Karpas-422 (cell line): Measurements from ENCODE around the gene IFRD2. TPM values are rescaled to one million over a fixed set of nuclear protein-coding genes. Genes with fewer than 3 reads are reported as not detected.

ENCODE experiments used
- DNase-seq: peaks from one replicate; pipeline ENCODE4 v3.0.0-alpha.2; 2015
- H2AFZ ChIP-seq: fragments of 200-600 bp; sonication (generic); 2 replicates; pipeline ENCODE4 v1.6.1; 2014; ENCODE audit warnings: antibody characterized with exemption, low read length, mixed read lengths
- H3K27ac ChIP-seq: fragments of 200-600 bp; sonication (generic); 2 replicates; pipeline ENCODE4 v1.5.1; 2014; ENCODE audit warnings: mild to moderate bottlenecking, low read length, moderate library complexity
- H3K27me3 ChIP-seq: fragments of 200-600 bp; sonication (generic); 2 replicates; pipeline ENCODE4 v1.6.1; 2014; ENCODE audit warnings: low read length, mixed read lengths
- H3K36me3 ChIP-seq: fragments of 200-600 bp; sonication (generic); 2 replicates; pipeline ENCODE4 v1.6.1; 2014; ENCODE audit warnings: low read length, mixed read lengths; ENCODE audit not compliant: insufficient read depth
- H3K4me1 ChIP-seq: fragments of 200-600 bp; sonication (generic); 2 replicates; pipeline ENCODE4 v1.6.1; 2014; ENCODE audit warnings: mild to moderate bottlenecking, low read length, mixed read lengths
- H3K4me2 ChIP-seq: fragments of 200-600 bp; sonication (generic); 2 replicates; pipeline ENCODE4 v1.6.1; 2014; ENCODE audit warnings: low read length, low read depth, mild to moderate bottlenecking; ENCODE audit not compliant: poor library complexity, severe bottlenecking
- H3K4me3 ChIP-seq: fragments of 200-600 bp; sonication (generic); 2 replicates; pipeline ENCODE4 v1.5.1; 2014; ENCODE audit warnings: mild to moderate bottlenecking, antibody characterized with exemption, low read length, mixed read lengths
- H3K79me2 ChIP-seq: fragments of 200-600 bp; sonication (generic); 2 replicates; pipeline ENCODE4 v1.6.1; 2014; ENCODE audit warnings: mild to moderate bottlenecking, low read length, mixed read lengths
- H3K9ac ChIP-seq: fragments of 200-600 bp; sonication (generic); 2 replicates; pipeline ENCODE4 v1.6.0; 2014; ENCODE audit warnings: low read length
- H3K9me2 ChIP-seq: fragments of 200-600 bp; sonication (generic), shearing (Covaris generic); replicated peaks from 2 replicates; pipeline ENCODE4 v1.6.0; 2014; ENCODE audit warnings: mild to moderate bottlenecking, low read length, moderate library complexity; ENCODE audit not compliant: insufficient read depth
- H3K9me3 ChIP-seq: fragments of 300-700, 200-600 bp; sonication (generic); 2 replicates; pipeline ENCODE4 v1.6.1; 2014; ENCODE audit warnings: low read length, mixed read lengths
- H4K20me1 ChIP-seq: fragments of 200-600 bp; sonication (generic); 2 replicates; pipeline ENCODE4 v1.6.1; 2014; ENCODE audit warnings: mild to moderate bottlenecking, antibody characterized with exemption, low read length, low read depth; ENCODE audit not compliant: insufficient read depth
- total RNA-seq: library from RNA; depleted of rRNA; stranded (reverse); fragments of >200 nt; shearing (Covaris generic); gene quantifications from 2 replicates; pipeline ENCODE4 v1.2.3, GENCODE V29; 2014; ENCODE audit warnings: low replicate concordance

Gene IFRD2
- total RNA-seq, 1 experiment from 2014 or later: 75.2 TPM

DNA sequence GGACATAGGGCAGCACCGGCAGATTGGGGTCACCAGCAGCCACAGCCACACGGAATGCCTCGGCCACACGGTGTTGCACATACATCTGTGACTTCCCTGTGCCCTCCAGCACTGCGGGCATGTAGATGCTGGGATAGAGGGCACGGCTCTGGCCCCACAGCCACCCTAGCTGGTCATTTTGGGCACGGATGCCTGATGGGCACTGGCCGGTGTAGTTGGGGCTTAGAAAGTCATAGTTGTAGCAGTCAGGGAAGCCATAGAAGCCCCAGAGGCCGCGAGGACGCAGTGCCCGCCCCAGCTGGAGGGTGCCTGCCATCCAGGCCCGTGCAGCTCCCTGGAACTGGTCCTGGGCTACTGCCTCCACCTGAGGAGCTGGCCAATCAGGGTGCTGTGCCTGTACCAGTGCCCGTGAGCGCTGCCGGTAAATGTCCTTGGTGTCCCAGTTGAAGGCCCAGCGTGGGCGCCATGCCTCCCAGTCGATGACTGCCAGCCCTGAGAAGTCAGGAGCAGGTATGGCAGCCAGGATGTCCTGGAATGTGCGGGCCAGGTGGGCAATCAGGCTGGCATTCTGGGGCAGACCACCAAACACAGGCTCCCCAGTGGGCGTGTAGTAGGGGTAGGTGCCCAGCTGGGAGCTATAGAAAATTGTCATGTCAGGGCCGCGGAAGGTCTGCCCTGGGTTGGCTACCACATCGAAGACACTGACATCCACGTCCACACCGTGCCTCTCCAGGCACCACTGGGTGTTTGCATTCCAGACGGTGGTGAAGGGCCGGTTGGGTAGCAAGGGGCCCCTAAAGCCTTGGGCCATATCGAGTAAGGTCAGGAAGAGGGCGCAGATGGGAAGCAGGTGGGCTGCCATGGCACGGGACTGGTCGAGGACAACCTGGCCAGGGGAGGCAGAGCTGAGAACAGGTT lies 10.1 kb upstream of the IFRD2 start:
- no peak for DNase-seq
- H2AFZ ChIP-seq: no peak overlapping the region
- no peaks in the 10 kb centered on the region for H3K9me2 ChIP-seq
- no peaks in the 10 kb centered on the region for H3K36me3 ChIP-seq
- H3K27me3 ChIP-seq: no peaks in the 10 kb centered on the region
- no peak overlapping the region for H3K9ac ChIP-seq
- H3K4me2 ChIP-seq: no peak overlapping the region
- H3K9me3 ChIP-seq: no peaks in the 10 kb centered on the region
- H4K20me1 ChIP-seq: no peaks in the 10 kb centered on the region
- peaks cover 21% of the 10 kb centered on the region for H3K4me1 ChIP-seq
- H3K27ac ChIP-seq: no peak overlapping the region
- H3K4me3 ChIP-seq: no peak overlapping the region
- peaks cover 7% of the 10 kb centered on the region; the same call in 1 of the 2 replicates for H3K79me2 ChIP-seq

DNA sequence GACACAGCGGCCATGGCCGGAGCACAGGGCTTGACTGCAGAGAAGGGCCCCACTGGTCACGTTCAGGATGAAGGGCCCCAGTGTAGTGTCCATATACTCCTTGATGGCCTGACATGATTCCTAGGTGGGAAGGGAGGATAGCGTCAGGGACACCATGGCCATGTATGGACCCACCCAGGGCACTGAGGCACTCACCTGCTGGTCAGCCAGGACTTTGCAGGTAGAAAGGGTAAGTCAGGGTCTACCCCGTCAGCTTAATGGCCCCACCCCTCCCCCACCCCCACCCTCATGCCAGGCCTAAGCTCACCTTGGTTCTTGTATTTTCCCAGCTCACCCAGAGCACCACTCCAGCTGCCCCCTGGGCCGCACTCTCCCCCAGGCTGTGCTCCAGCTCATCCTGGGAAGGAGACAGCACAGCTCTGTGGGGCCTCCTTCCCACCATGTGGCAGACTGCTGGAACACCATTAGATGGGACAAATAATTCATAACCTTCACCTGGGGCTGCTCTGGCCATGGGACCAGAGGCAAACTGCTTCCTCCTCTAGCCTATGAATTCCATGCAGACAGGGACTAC lies 8.5 kb upstream of the IFRD2 start:
- peak overlapping the region; percentile 72; the same call in 1 of the 2 replicates for H3K9ac ChIP-seq
- H2AFZ ChIP-seq: no peak overlapping the region
- DNase-seq: no peak
- H3K79me2 ChIP-seq: peaks cover 7% of the 10 kb centered on the region; the same call in 1 of the 2 replicates
- H3K27me3 ChIP-seq: no peaks in the 10 kb centered on the region
- H4K20me1 ChIP-seq: no peaks in the 10 kb centered on the region
- H3K4me2 ChIP-seq: peak overlapping the region; percentile 76
- H3K4me3 ChIP-seq: peak overlapping the region; percentile 72; the same call in 1 of the 2 replicates
- no peak overlapping the region for H3K27ac ChIP-seq
- H3K36me3 ChIP-seq: no peaks in the 10 kb centered on the region
- no peaks in the 10 kb centered on the region for H3K9me2 ChIP-seq
- H3K9me3 ChIP-seq: no peaks in the 10 kb centered on the region
- peaks cover 21% of the 10 kb centered on the region for H3K4me1 ChIP-seq

GRCh38 chr3:50299929-50300680 lies 7.9 kb upstream of the IFRD2 start:
- peak overlapping the region; percentile 72 for H3K4me3 ChIP-seq
- H3K9me2 ChIP-seq: no peaks in the 10 kb centered on the region
- H3K36me3 ChIP-seq: no peaks in the 10 kb centered on the region
- DNase-seq: no peak
- H4K20me1 ChIP-seq: no peaks in the 10 kb centered on the region
- peak overlapping the region; percentile 76 for H3K4me2 ChIP-seq
- peaks cover 21% of the 10 kb centered on the region for H3K4me1 ChIP-seq
- peak overlapping the region; percentile 40; the same call in 1 of the 2 replicates for H2AFZ ChIP-seq
- H3K9ac ChIP-seq: peak overlapping the region; percentile 72
- peaks cover 7% of the 10 kb centered on the region; the same call in 1 of the 2 replicates for H3K79me2 ChIP-seq
- no peaks in the 10 kb centered on the region for H3K27me3 ChIP-seq
- H3K9me3 ChIP-seq: no peaks in the 10 kb centered on the region
- H3K27ac ChIP-seq: peak overlapping the region; percentile 14; the same call in 1 of the 2 replicates

- no peaks in the 10 kb centered on the region for H3K9me3 ChIP-seq
- H3K36me3 ChIP-seq: no peaks in the 10 kb centered on the region
- peaks cover 7% of the 10 kb centered on the region; the same call in 1 of the 2 replicates for H3K79me2 ChIP-seq
- no peaks in the 10 kb centered on the region for H3K9me2 ChIP-seq
- H3K27ac ChIP-seq: peak overlapping the region; percentile 14; the same call in 1 of the 2 replicates
- peaks cover 21% of the 10 kb centered on the region for H3K4me1 ChIP-seq
- peak overlapping the region; percentile 72 for H3K9ac ChIP-seq
- H4K20me1 ChIP-seq: no peaks in the 10 kb centered on the region
- DNase-seq: no peak
- H3K4me2 ChIP-seq: peak overlapping the region; percentile 76
- H3K27me3 ChIP-seq: no peaks in the 10 kb centered on the region
- peak overlapping the region; percentile 72 for H3K4me3 ChIP-seq
- peak overlapping the region; percentile 40; the same call in 1 of the 2 replicates for H2AFZ ChIP-seq
Observed at GRCh38 chr3:50299638-50299928, 7.4 kb upstream of the IFRD2 start.

- no peaks in the 10 kb centered on the region for H3K9me2 ChIP-seq
- H3K79me2 ChIP-seq: peaks cover 7% of the 10 kb centered on the region; the same call in 1 of the 2 replicates
- H3K4me2 ChIP-seq: peak within 1 kb of the TSS; percentile 92
- no peaks in the 10 kb centered on the region for H3K9me3 ChIP-seq
- no peaks in the 10 kb centered on the region for H3K27me3 ChIP-seq
- H3K9ac ChIP-seq: peak within 1 kb of the TSS; percentile 91
- H2AFZ ChIP-seq: peak within 1 kb of the TSS; percentile 95
- peaks cover 21% of the 10 kb centered on the region for H3K4me1 ChIP-seq
- peak; percentile 100 for DNase-seq
- H3K27ac ChIP-seq: peak within 1 kb of the TSS; percentile 44; the same call in 1 of the 2 replicates
- H4K20me1 ChIP-seq: no peaks in the 10 kb centered on the region
- no peaks in the 10 kb centered on the region for H3K36me3 ChIP-seq
- peak within 1 kb of the TSS; percentile 93 for H3K4me3 ChIP-seq
Observed at GRCh38 chr3:50298836-50299637, 6.8 kb upstream of the IFRD2 start, which contains the start of the genes HYAL3 and NAA80. Gene HYAL3, minus strand, starts transcription at chr3:50299405. Its CDS starts 3,803 bp downstream, at chr3:50295602. Gene NAA80, minus strand, starts transcription at chr3:50299405. Its CDS starts 1,942 bp downstream, at chr3:50297463.

DNA sequence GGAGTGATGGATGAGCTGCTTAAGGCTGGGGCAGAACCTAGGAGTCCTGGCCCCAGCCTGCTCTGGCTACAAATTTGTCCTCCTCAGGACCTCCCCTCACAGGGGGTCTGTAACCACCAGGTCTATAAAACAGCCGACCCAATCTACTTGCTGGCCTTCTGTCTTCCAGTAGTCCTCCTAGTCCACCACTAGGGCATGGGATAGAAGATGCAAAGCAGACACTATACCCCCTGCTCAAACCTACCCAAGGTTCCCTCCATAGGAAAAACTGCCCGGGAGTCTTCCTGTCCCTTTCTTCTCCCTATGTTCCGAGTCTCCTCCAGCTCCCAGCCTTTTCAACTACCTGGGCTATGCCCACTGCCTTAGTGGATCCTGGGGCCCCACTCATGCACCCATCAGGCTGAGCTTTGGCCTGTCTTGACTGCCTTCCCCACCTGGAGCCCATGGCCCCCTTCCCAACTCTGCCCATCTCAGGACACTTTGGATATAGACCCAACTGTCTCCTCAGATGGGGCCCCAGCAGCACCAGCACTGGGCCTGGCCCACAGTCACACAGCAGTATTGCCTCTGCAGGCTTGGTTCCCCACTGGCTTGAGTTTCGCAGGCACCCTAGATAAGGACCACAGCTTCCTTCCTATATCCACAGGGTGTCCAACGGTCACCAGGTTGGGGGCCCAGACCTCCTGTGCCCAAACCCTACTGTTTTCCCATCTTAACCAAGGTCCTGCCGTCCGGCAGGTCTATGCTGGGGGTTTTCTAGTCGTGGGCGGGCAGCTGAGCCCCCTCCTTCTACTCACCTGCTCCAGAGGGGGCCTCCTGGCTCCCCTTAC lies 5.9 kb upstream of the IFRD2 start:
- H3K9me2 ChIP-seq: no peaks in the 10 kb centered on the region
- H3K4me2 ChIP-seq: peak overlapping the region; percentile 92
- H3K4me3 ChIP-seq: peak overlapping the region; percentile 93
- H3K9ac ChIP-seq: peak overlapping the region; percentile 91
- H3K27me3 ChIP-seq: no peaks in the 10 kb centered on the region
- H3K27ac ChIP-seq: no peak overlapping the region
- DNase-seq: no peak
- H3K9me3 ChIP-seq: no peaks in the 10 kb centered on the region
- no peak overlapping the region for H2AFZ ChIP-seq
- H3K4me1 ChIP-seq: peaks cover 23% of the 10 kb centered on the region
- peaks cover 7% of the 10 kb centered on the region; the same call in 1 of the 2 replicates for H3K79me2 ChIP-seq
- no peaks in the 10 kb centered on the region for H3K36me3 ChIP-seq
- no peaks in the 10 kb centered on the region for H4K20me1 ChIP-seq

GRCh38 chr3:50297384-50297775 lies 5.2 kb upstream of the IFRD2 start:
- no peaks in the 10 kb centered on the region for H3K9me3 ChIP-seq
- H4K20me1 ChIP-seq: no peaks in the 10 kb centered on the region
- peaks cover 29% of the 10 kb centered on the region for H3K4me1 ChIP-seq
- H3K36me3 ChIP-seq: no peaks in the 10 kb centered on the region
- no peaks in the 10 kb centered on the region for H3K9me2 ChIP-seq
- H3K9ac ChIP-seq: peak overlapping the region; percentile 91; the same call in 1 of the 2 replicates
- peaks cover 7% of the 10 kb centered on the region; the same call in 1 of the 2 replicates for H3K79me2 ChIP-seq
- no peak for DNase-seq
- H2AFZ ChIP-seq: no peak overlapping the region
- H3K27me3 ChIP-seq: no peaks in the 10 kb centered on the region
- H3K4me2 ChIP-seq: no peak overlapping the region
- H3K27ac ChIP-seq: no peak overlapping the region
- peak overlapping the region; percentile 93; the same call in 1 of the 2 replicates for H3K4me3 ChIP-seq
